Rectal smooth muscle tissue (tissue), 1 donor: ENCODE results near the gene RALGAPA2.

ENCODE experiments used
- H3K27ac ChIP-seq: one replicate; pipeline ENCODE4 v1.7.0; 2013; ENCODE audit warnings: low read depth, low read length, inconsistent platforms
- H3K27me3 ChIP-seq: one replicate; pipeline ENCODE4 v1.7.0; 2013; ENCODE audit warnings: low read length; ENCODE audit not compliant: control insufficient read depth, insufficient read depth
- H3K36me3 ChIP-seq: one replicate; pipeline ENCODE4 v1.7.0; 2013; ENCODE audit warnings: low read length; ENCODE audit not compliant: control insufficient read depth, insufficient read depth
- H3K4me1 ChIP-seq: one replicate; pipeline ENCODE4 v1.7.0; 2013; ENCODE audit warnings: low read length; ENCODE audit not compliant: control insufficient read depth, insufficient read depth
- H3K4me3 ChIP-seq: one replicate; pipeline ENCODE4 v1.7.0; 2013; ENCODE audit warnings: low read length
- H3K9ac ChIP-seq: one replicate; pipeline ENCODE4 v1.7.0; 2013; ENCODE audit warnings: low read length

RALGAPA2 gene

GRCh38 chr20:20608041-20608440 is 104.4 kb downstream of the RALGAPA2 start:
- H3K36me3 ChIP-seq: peaks cover 3% of the 10 kb centered on the region
- no peaks in the 10 kb centered on the region for H3K4me1 ChIP-seq
- no peak overlapping the region for H3K9ac ChIP-seq
- H3K4me3 ChIP-seq: no peak overlapping the region
- H3K27me3 ChIP-seq: no peaks in the 10 kb centered on the region
- H3K27ac ChIP-seq: no peak overlapping the region

GRCh38 chr20:20606881-20607280 is 105.6 kb downstream of the RALGAPA2 start:
- no peaks in the 10 kb centered on the region for H3K4me1 ChIP-seq
- H3K27me3 ChIP-seq: no peaks in the 10 kb centered on the region
- H3K27ac ChIP-seq: no peak overlapping the region
- peaks cover 3% of the 10 kb centered on the region for H3K36me3 ChIP-seq
- H3K4me3 ChIP-seq: no peak overlapping the region
- H3K9ac ChIP-seq: no peak overlapping the region

GRCh38 chr20:20606050-20606449 is 106.4 kb downstream of the RALGAPA2 start:
- Histone ChIP-seq H3K4me1 (no peaks in the 10 kb centered on the region), H3K27ac (no peak overlapping the region), H3K27me3 (no peaks in the 10 kb centered on the region), H3K4me3 (no peak overlapping the region), H3K36me3 (peaks cover 3% of the 10 kb centered on the region), H3K9ac (no peak overlapping the region)

GRCh38 chr20:20604907-20605306 is 107.5 kb downstream of the RALGAPA2 start:
- no peak overlapping the region for H3K9ac ChIP-seq
- H3K27ac ChIP-seq: no peak overlapping the region
- H3K4me3 ChIP-seq: no peak overlapping the region
- peaks cover 3% of the 10 kb centered on the region for H3K36me3 ChIP-seq
- H3K27me3 ChIP-seq: no peaks in the 10 kb centered on the region
- no peaks in the 10 kb centered on the region for H3K4me1 ChIP-seq

GRCh38 chr20:20604357-20604756 is 108.1 kb downstream of the RALGAPA2 start:
- Histone ChIP-seq H3K9ac (no peak overlapping the region), H3K27me3 (no peaks in the 10 kb centered on the region), H3K4me1 (no peaks in the 10 kb centered on the region), H3K36me3 (peaks cover 3% of the 10 kb centered on the region), H3K4me3 (no peak overlapping the region), H3K27ac (no peak overlapping the region)

- no peak overlapping the region for H3K4me3 ChIP-seq
- H3K27me3 ChIP-seq: no peaks in the 10 kb centered on the region
- no peaks in the 10 kb centered on the region for H3K4me1 ChIP-seq
- H3K36me3 ChIP-seq: peaks cover 3% of the 10 kb centered on the region
- H3K27ac ChIP-seq: no peak overlapping the region
- no peak overlapping the region for H3K9ac ChIP-seq
Measured at GRCh38 chr20:20603339-20603990, 109.0 kb downstream of the RALGAPA2 start.

- Histone ChIP-seq H3K4me1 (no peaks in the 10 kb centered on the region), H3K4me3 (no peak overlapping the region), H3K9ac (no peak overlapping the region), H3K36me3 (no peaks in the 10 kb centered on the region), H3K27me3 (no peaks in the 10 kb centered on the region), H3K27ac (no peak overlapping the region)
Measured at GRCh38 chr20:20597966-20598365, 114.5 kb downstream of the RALGAPA2 start.

- Histone ChIP-seq H3K36me3 (peaks cover 3% of the 10 kb centered on the region), H3K9ac (no peak overlapping the region), H3K27me3 (no peaks in the 10 kb centered on the region), H3K27ac (no peak overlapping the region), H3K4me1 (no peaks in the 10 kb centered on the region), H3K4me3 (no peak overlapping the region)
Measured at GRCh38 chr20:20594171-20594530, 118.3 kb downstream of the RALGAPA2 start.

GRCh38 chr20:20593447-20594170 is 118.8 kb downstream of the RALGAPA2 start:
- H3K36me3 ChIP-seq: peaks cover 3% of the 10 kb centered on the region
- no peak overlapping the region for H3K27ac ChIP-seq
- no peak overlapping the region for H3K4me3 ChIP-seq
- H3K9ac ChIP-seq: no peak overlapping the region
- no peaks in the 10 kb centered on the region for H3K4me1 ChIP-seq
- no peaks in the 10 kb centered on the region for H3K27me3 ChIP-seq

GRCh38 chr20:20585146-20585545 is 127.3 kb downstream of the RALGAPA2 start:
- Histone ChIP-seq H3K4me1 (no peaks in the 10 kb centered on the region), H3K27ac (no peak overlapping the region), H3K4me3 (no peak overlapping the region), H3K36me3 (peaks cover 12% of the 10 kb centered on the region), H3K27me3 (no peaks in the 10 kb centered on the region), H3K9ac (no peak overlapping the region)

GRCh38 chr20:20582734-20583133 is 129.7 kb downstream of the RALGAPA2 start:
- H3K4me1 ChIP-seq: no peaks in the 10 kb centered on the region
- no peaks in the 10 kb centered on the region for H3K27me3 ChIP-seq
- H3K9ac ChIP-seq: no peak overlapping the region
- H3K27ac ChIP-seq: no peak overlapping the region
- H3K36me3 ChIP-seq: peaks cover 12% of the 10 kb centered on the region
- no peak overlapping the region for H3K4me3 ChIP-seq

- H3K4me3 ChIP-seq: no peak overlapping the region
- H3K4me1 ChIP-seq: no peaks in the 10 kb centered on the region
Measured at GRCh38 chr20:20580139-20580538, 132.3 kb downstream of the RALGAPA2 start.

GRCh38 chr20:20578838-20579237 is 133.6 kb downstream of the RALGAPA2 start:
- H3K9ac ChIP-seq: no peak overlapping the region

More at GRCh38 chr20:20580139-20580538, 132.3 kb downstream of the RALGAPA2 start:
- Histone ChIP-seq H3K36me3 (peaks cover 12% of the 10 kb centered on the region), H3K27ac (no peak overlapping the region), H3K9ac (no peak overlapping the region), H3K27me3 (no peaks in the 10 kb centered on the region)

More at GRCh38 chr20:20578838-20579237, 133.6 kb downstream of the RALGAPA2 start:
- H3K27ac ChIP-seq: no peak overlapping the region
- H3K27me3 ChIP-seq: no peaks in the 10 kb centered on the region
- no peak overlapping the region for H3K4me3 ChIP-seq
- peaks cover 11% of the 10 kb centered on the region for H3K36me3 ChIP-seq
- no peaks in the 10 kb centered on the region for H3K4me1 ChIP-seq
